GM11168 (cell line): ENCODE measurements around the gene GPATCH8.

ENCODE experiments used
- in situ Hi-C: fragments of 300-500 bp; cut with MboI; formaldehyde crosslinking; loops from one replicate; pipeline ENCODE4 v1.12.0; 2022; ENCODE audit warnings: low sequenced_read_pairs; ENCODE audit not compliant: unreplicated experiment

GPATCH8 gene

GRCh38 chr17:44503147-44504029, at the start of gene GPATCH8:
Gene GPATCH8, minus strand, starts transcription at chr17:44503406. Its CDS starts 36 bp downstream, at chr17:44503370.
- in situ Hi-C loops = loop anchor here (25.0 kb wide), 1 partner anchor 291 kb away; the partner anchor contains the start of gene UBTF

- in situ Hi-C loops = loop anchor here (10.0 kb wide), 1 partner anchor 72 kb away; no protein-coding TSS in a partner anchor
Observed at GRCh38 chr17:44552361-44552760, 49.2 kb upstream of the GPATCH8 start.

GRCh38 chr17:44549686-44550085, 46.5 kb upstream of the GPATCH8 start:
- in situ Hi-C loops = loop anchor here (10.0 kb wide), 2 partner anchors 75 to 115 kb away; no protein-coding TSS in a partner anchor

- in situ Hi-C loops = loop anchor here (10.0 kb wide), 1 partner anchor 116 kb away; no protein-coding TSS in a partner anchor
Observed at GRCh38 chr17:44548376-44549230, 45.4 kb upstream of the GPATCH8 start.

GRCh38 chr17:44547625-44548267, 44.5 kb upstream of the GPATCH8 start:
- in situ Hi-C loops = loop anchor here (10.0 kb wide), 1 partner anchor 117 kb away; no protein-coding TSS in a partner anchor

- in situ Hi-C loops = loop anchor here (10.0 kb wide), 1 partner anchor 118 kb away; no protein-coding TSS in a partner anchor
Observed at GRCh38 chr17:44546671-44547606, 43.7 kb upstream of the GPATCH8 start.

- in situ Hi-C loops = loop anchor here (10.0 kb wide), 1 partner anchor 121 kb away; no protein-coding TSS in a partner anchor
Observed at GRCh38 chr17:44543905-44544523, 40.8 kb upstream of the GPATCH8 start.

- in situ Hi-C loops = loop anchor here (10.0 kb wide), 1 partner anchor 121 kb away; no protein-coding TSS in a partner anchor
Observed at GRCh38 chr17:44543213-44543904, 40.2 kb upstream of the GPATCH8 start.

- in situ Hi-C loops = loop anchor here (10.0 kb wide), 1 partner anchor 123 kb away; no protein-coding TSS in a partner anchor
Observed at GRCh38 chr17:44541884-44542581, 38.8 kb upstream of the GPATCH8 start.

GRCh38 chr17:44540246-44541084, 37.3 kb upstream of the GPATCH8 start:
- in situ Hi-C loops = loop anchor here (10.0 kb wide), 1 partner anchor 124 kb away; no protein-coding TSS in a partner anchor

GRCh38 chr17:44539673-44540072, 36.5 kb upstream of the GPATCH8 start:
- in situ Hi-C loops = loop anchor here (10.0 kb wide), 2 partner anchors 95 to 125 kb away; no protein-coding TSS in a partner anchor

- in situ Hi-C loops = loop anchor here (10.0 kb wide), 1 partner anchor 97 kb away; no protein-coding TSS in a partner anchor
Observed at GRCh38 chr17:44537922-44538321, 34.7 kb upstream of the GPATCH8 start.

GRCh38 chr17:44536090-44536953, 33.1 kb upstream of the GPATCH8 start:
- in situ Hi-C loops = loop anchor here (10.0 kb wide), 1 partner anchor 98 kb away; no protein-coding TSS in a partner anchor

GRCh38 chr17:44533533-44534246, 30.5 kb upstream of the GPATCH8 start:
- in situ Hi-C loops = loop anchor here (10.0 kb wide), 1 partner anchor 101 kb away; no protein-coding TSS in a partner anchor
